GM12872 (cell line): ENCODE measurements around the gene DDX24.
A peak's percentile ranks its signal among the peaks of the same experiment; 100 is the strongest.

Source experiments
- TF ChIP-seq, protein P1 (sequence below): IDR thresholded peaks from 3 replicates; pipeline ENCODE4 v1.5.1; 2011; ENCODE audit warnings: low read depth, mild to moderate bottlenecking, low read length, moderate library complexity; ENCODE audit not compliant: insufficient read depth

Gene DDX24

DNA sequence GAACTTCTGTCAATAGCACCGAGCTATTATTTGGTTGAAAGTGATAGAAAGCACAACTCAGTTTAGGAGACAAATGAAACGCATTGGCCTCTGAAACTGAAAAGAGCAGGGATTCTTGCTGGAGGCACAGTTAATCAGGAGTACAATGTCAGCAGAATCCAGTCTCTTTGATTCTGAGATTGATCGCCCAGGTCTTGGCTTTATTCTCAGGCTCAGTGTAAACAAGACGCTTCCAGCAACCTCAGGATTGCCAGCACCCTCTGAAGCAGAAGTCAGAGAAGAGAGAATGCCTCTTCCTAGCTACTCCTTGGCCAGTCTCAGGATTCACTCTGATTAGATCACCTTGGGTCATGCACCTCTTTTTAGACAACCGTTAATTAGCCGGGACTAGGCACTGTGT, 66.6 kb downstream of the DDX24 start:
- TF ChIP-seq, protein P1, sequence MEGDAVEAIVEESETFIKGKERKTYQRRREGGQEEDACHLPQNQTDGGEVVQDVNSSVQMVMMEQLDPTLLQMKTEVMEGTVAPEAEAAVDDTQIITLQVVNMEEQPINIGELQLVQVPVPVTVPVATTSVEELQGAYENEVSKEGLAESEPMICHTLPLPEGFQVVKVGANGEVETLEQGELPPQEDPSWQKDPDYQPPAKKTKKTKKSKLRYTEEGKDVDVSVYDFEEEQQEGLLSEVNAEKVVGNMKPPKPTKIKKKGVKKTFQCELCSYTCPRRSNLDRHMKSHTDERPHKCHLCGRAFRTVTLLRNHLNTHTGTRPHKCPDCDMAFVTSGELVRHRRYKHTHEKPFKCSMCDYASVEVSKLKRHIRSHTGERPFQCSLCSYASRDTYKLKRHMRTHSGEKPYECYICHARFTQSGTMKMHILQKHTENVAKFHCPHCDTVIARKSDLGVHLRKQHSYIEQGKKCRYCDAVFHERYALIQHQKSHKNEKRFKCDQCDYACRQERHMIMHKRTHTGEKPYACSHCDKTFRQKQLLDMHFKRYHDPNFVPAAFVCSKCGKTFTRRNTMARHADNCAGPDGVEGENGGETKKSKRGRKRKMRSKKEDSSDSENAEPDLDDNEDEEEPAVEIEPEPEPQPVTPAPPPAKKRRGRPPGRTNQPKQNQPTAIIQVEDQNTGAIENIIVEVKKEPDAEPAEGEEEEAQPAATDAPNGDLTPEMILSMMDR, result no peak

DNA sequence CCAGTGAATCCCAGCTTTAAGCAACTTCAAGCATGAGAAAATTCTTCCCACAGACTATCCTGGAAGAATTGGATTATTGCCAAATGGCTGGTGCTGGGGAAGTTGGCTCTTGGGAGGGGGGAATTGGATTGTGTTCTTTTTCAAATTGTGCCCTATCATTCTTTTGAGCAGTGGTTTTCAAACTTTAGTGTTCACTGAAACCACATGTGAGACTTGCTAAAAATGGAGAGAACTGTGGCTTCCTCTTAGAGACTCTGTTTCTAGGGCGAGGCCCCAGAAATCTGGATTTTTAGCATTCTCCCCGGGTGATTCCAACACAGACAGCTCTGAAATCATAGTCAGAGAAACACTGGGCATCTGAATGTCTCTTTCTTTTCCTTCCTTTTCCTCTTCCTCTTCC, 69.2 kb downstream of the DDX24 start:
- TF ChIP-seq, protein P1, result no peak

DNA sequence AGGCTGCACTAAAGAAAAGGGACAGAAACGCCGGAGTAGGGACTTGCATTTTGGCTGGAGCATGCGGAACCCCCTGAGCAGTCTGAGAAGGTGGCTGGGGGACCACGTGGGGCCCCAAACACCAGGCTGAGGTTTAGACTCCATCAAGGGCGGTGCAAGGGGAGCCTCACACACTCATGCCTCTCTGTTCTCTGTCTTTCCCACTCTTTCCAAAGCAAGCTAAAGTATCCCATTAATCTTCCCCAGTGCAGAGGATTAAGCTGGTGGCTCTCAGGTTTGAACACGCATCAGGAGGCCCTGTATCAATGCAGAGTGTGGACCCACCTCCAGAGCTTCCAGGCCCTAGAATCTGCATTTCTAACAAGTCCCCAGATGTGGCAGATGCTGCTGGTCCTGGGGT, 70.4 kb downstream of the DDX24 start:
- TF ChIP-seq, protein P1, result no peak

DNA sequence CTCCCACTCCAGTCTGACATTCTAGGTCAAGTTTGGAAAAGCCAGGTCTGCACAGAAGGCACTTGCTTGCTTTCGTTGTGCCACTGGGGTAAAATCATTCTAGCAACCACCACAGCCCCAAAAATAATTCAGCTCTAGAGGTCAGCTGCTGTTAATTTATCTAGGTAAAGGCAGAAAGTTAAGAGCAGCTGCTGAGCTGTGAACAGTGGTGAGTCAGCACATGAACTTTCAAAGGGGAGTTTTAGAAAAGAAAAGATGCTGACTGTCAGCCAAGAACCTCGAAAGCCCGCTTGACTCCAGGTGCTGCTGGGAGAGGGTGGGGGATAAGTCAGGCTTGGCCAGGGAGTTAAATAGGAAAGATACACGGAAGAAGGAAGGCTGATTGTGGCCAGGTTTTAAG, 71.2 kb downstream of the DDX24 start:
- TF ChIP-seq, protein P1, result no peak

DNA sequence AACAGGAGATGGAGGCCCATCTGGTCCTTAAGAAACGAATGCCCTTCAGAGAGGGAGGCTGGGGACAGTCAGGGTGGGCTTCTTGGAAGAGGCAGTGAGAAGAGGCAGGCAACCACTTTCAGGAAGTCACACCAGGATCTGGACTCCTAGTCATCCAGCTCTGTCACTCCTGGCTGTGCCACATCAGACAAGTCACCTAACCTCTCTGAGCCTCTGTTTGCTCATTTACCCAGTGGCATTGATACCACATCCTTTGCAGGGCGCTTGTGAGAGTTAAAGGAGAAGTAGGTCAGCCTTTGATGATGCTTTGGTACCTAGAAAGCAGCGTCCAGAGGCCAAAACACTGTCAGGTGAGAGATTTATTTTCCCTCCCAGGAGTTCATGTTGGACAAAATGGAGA, 72.8 kb downstream of the DDX24 start:
- TF ChIP-seq, protein P1, result no peak

DNA sequence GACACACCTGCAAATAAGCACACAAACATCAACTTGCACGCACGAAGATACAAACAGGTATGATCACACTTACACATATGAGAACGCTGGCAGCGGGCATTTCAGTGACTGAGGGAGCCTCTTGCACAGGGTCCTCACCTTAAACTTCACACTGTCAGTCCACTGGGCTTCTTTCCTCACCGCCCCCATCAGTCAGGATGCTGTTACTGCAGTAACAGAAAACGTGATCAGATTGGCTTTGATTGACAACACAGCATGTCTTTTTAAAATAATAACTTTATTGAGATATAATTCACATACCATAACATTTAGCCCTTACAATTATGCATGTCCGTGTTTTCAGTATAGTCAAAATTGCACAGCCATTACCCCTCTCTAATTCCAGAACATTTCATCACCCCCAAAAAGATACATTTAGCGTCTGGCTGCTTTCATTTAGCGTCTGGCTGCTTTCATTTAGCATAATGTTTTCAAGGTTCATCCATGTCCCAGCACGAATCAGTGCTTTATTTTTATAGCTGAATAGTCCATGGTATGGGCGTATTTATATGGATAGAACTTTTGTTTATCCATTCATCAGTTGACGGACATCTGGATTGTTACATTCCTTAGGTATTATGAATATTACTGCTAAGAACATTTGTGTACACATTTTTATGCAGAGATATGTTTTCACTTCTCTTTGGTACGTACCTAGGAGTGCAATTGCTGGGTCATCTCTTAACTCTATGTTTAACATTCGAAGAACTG, 75.5 kb downstream of the DDX24 start:
- TF ChIP-seq, protein P1, result peak; percentile 74

DNA sequence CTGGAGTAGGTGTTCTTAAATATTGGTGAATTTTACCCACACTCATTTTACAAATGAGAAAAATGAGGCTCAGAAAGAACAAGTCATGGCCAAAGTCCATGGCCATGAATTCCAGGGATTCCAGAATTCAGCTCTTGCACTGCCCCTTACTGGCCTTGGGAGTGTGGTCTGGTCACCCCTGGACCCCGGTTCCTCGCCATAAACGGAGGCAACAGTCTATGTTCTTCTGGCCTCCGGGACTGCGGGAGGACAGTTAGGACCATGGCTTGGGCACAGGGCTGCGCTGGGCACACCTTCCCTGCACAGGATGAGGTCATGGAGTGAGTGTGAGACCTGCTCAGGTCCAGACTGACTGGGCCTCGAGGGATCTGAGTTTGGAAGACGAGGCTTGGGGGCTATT, 77.0 kb downstream of the DDX24 start:
- TF ChIP-seq, protein P1, result no peak
